Upper lobe of left lung (tissue), 6 donors: ENCODE results near the gene GABRB3. TPM values are rescaled to one million over a fixed set of nuclear protein-coding genes. Genes with fewer than 3 reads are reported as not detected.

Experiments
- ATAC-seq, 2 donors: fragments of 200-7000 bp; cut with Tn5 transposase; one replicate each; pipeline ENCODE4 v1.9.1; 2022; ENCODE audit warnings: mild to moderate bottlenecking in 2 of 2, moderate library complexity in 2 of 2; ENCODE audit not compliant: low FRiP score in 2 of 2
- DNase-seq, 2 donors: peaks; one replicate each; pipeline ENCODE4 v3.0.0-alpha.2; 2019 to 2020
- H3K27ac ChIP-seq, 4 donors: fragments of 200-600 bp; sonication (generic); one replicate each; pipeline ENCODE4 v1.5.1; 2016 to 2019
- H3K27me3 ChIP-seq, 4 donors: fragments of 200-600 bp; sonication (generic); one replicate each; pipeline ENCODE4 v1.5.1; 2017 to 2019
- H3K36me3 ChIP-seq, 4 donors: fragments of 200-600 bp; sonication (generic); one replicate each; pipeline ENCODE4 v1.5.1; 2016 to 2019
- H3K4me1 ChIP-seq, 4 donors: fragments of 200-600 bp; sonication (generic); one replicate each; pipeline ENCODE4 v1.5.1; 2018 to 2019
- H3K4me3 ChIP-seq, 4 donors: fragments of 200-600 bp; sonication (generic); one replicate each; pipeline ENCODE4 v1.5.1; 2017 to 2019; ENCODE audit warnings: mild to moderate bottlenecking in 2 of 4, moderate library complexity in 1 of 4
- H3K9me3 ChIP-seq, 4 donors: fragments of 200-600 bp; sonication (generic); one replicate each; pipeline ENCODE4 v1.5.1; 2018 to 2019
- CTCF ChIP-seq, 6 experiments: fragments of 450-650 bp in 4 of 6; fragments of 200-600 bp in 2 of 6; sonication (generic) in 2 of 6; IDR thresholded peaks; one replicate each; pipeline ENCODE4 v1.5.1; 2016 to 2019; ENCODE audit warnings: antibody characterized with exemption in 6 of 6
- EP300 ChIP-seq, 4 donors: sonication (generic); formaldehyde crosslinking; IDR thresholded peaks; one replicate each; pipeline ENCODE4 v1.5.1; 2017; ENCODE audit warnings: antibody characterized with exemption in 4 of 4, control low read depth in 2 of 4
- POLR2A ChIP-seq, 4 donors: fragments of 450-650 bp; IDR thresholded peaks; one replicate each; pipeline ENCODE4 v1.5.1; 2016 to 2017; ENCODE audit warnings: antibody characterized with exemption in 4 of 4, mild to moderate bottlenecking in 2 of 4
- POLR2AphosphoS5 ChIP-seq, 2 donors: sonication (generic); formaldehyde crosslinking; IDR thresholded peaks; one replicate each; pipeline ENCODE4 v1.5.1; 2017; ENCODE audit warnings: antibody characterized with exemption in 2 of 2
- WGBS, 2 donors: methylation state at CpG; one replicate each; pipeline ENCODE4 v1.1.5; 2017 to 2018; 5-methylcytosine and 5-hydroxymethylcytosine counted together
- total RNA-seq, 6 donors: library from RNA; depleted of rRNA in 4 of 6; stranded (reverse); fragments of >200 nt in 4 of 6; gene quantifications; one replicate each; pipeline versions ENCODE4 v1.1.0 to v1.2.1, GENCODE V29; 2016 to 2021
- donor health status: DM: no; HTN: no; CAD: no; lungs with moderate emphysema.
- donor health status: DM: no; HTN: yes; CAD: no; lungs with severe emphysema.

Gene GABRB3
- total RNA-seq, 6 donors from 2014 or later, result 1.5 to 6.6 (median 3.7) TPM

- peak in 1 of 2 donors; percentile 27 for ATAC-seq
- Histone ChIP-seq H3K27me3 (no peaks in the 10 kb centered on the region), H3K36me3 (no peaks in the 10 kb centered on the region), H3K27ac (no peak overlapping the region), H3K9me3 (peaks cover 0 to 3% (median 0%) of the 10 kb centered on the region in 4 donors), H3K4me1 (no peaks in the 10 kb centered on the region), H3K4me3 (no peak overlapping the region)
- 66 to 84% methylated on average over 9 of the region's 9 CpGs for WGBS, 2 donors
- no peak for DNase-seq
- TF ChIP-seq POLR2AphosphoS5 (IDR thresholded peaks at IDR 0.05) (no peak), CTCF (IDR thresholded peaks at IDR 0.05) (no peak), EP300 (IDR thresholded peaks at IDR 0.05) (no peak), POLR2A (IDR thresholded peaks at IDR 0.05) (no peak)
These were observed 33.9 kb downstream of the GABRB3 start for GRCh38 chr15:26738996-26739395.

DNA sequence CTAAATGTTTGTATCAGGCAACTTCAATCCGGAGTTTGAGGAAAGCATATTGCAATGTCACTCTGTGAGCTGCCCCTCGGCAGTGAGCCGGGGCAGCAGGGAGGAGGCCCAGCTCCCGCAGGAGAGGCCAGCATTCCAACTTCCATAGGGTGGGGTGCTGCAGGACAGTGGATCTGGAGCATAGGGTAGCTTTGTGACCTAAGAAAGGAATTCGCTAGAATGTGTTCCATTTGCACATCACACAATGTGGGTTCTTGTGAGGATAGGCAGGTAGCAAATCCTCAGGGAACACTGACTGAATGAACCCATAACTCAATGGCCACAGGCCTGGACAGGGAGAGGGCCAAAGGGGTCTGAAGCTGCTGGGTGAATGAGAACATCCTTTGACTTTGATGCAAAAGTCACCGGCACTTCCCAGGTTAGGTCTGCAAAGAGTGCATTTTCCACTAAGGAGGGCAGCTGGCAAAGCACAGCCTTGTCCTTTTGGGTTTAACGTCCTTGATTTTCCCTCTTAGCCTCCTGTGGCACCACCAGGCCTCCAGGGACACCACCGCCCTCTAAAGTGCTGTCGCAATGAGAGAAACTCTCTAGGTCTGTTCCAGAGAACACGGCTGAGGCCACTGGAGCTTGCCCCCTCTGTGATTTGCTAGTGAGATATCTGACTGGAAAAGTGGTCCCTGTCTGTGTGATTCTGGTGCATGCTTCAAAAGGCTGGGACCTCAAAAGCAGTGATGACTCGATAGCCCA, 36.2 kb downstream of the GABRB3 start:
- no peaks in the 10 kb centered on the region for H3K27me3 ChIP-seq
- no peak overlapping the region for H3K27ac ChIP-seq
- no peaks in the 10 kb centered on the region for H3K36me3 ChIP-seq
- H3K4me1 ChIP-seq, result no peaks in the 10 kb centered on the region
- TF ChIP-seq EP300 (IDR thresholded peaks at IDR 0.05), result no peak
- TF ChIP-seq POLR2AphosphoS5 (IDR thresholded peaks at IDR 0.05), result no peak
- no peak for TF ChIP-seq POLR2A (IDR thresholded peaks at IDR 0.05)
- TF ChIP-seq CTCF (IDR thresholded peaks at IDR 0.05), result no peak
- peaks cover 0 to 14% (median 3%) of the 10 kb centered on the region in 4 donors for H3K9me3 ChIP-seq
- ATAC-seq (no peak), DNase-seq (no peak)
- 50 to 70% methylated on average over 7 to 11 of the region's 11 CpGs for WGBS, 2 donors
- H3K4me3 ChIP-seq, result no peak overlapping the region

DNA sequence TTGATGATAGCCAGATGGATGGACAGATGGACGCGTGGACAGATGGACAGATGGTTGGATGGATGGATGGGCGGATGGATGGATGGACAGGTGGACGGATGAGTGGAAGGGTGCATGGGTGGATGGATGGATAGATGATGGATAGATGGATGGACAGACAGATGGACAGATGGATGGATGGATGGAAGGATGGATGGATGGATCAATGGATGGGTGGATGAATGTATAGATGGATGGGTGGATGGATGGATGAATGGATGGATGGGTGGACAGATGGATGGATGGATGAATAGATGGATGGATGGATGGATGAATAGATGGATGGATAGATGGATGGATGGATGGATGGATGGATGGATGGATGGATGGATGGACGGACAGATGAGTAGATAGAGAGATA, 40.9 kb downstream of the GABRB3 start:
- Histone ChIP-seq H3K27ac (no peak overlapping the region), H3K4me1 (no peaks in the 10 kb centered on the region), H3K36me3 (no peaks in the 10 kb centered on the region), H3K9me3 (peaks cover 0 to 14% (median 3%) of the 10 kb centered on the region in 4 donors), H3K4me3 (no peak overlapping the region), H3K27me3 (no peaks in the 10 kb centered on the region)
- ATAC-seq, result no peak
- no peak for DNase-seq
- TF ChIP-seq CTCF (IDR thresholded peaks at IDR 0.05) (no peak), EP300 (IDR thresholded peaks at IDR 0.05) (no peak), POLR2AphosphoS5 (IDR thresholded peaks at IDR 0.05) (no peak), POLR2A (IDR thresholded peaks at IDR 0.05) (no peak)
- 89% methylated on average over 5 of the region's 5 CpGs for WGBS, 2 donors

DNA sequence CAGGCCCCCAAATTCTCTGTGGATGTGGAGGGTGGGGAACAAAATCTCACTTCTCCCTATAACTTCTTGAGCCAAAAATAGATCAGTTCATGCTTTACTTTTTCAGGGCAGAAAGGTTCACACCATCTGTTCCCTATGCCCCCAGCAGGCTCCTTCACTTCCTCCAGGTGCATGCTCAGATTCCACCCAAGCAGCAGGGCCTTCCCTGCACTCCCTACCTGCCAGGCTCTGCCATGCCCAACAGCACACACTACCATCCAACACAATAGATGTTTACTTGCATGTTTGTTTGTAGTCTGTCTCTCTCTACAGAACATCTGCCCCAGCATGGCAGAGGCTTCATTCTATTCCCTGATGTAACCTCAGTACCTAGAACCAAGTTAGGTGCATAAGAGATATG, 43.3 kb downstream of the GABRB3 start:
- DNase-seq, result no peak
- Histone ChIP-seq H3K27ac (no peak overlapping the region), H3K36me3 (no peaks in the 10 kb centered on the region), H3K9me3 (peaks cover 0 to 14% (median 3%) of the 10 kb centered on the region in 4 donors), H3K27me3 (no peaks in the 10 kb centered on the region), H3K4me1 (no peaks in the 10 kb centered on the region), H3K4me3 (no peak overlapping the region)
- TF ChIP-seq POLR2AphosphoS5 (IDR thresholded peaks at IDR 0.05) (no peak), POLR2A (IDR thresholded peaks at IDR 0.05) (no peak), EP300 (IDR thresholded peaks at IDR 0.05) (no peak), CTCF (IDR thresholded peaks at IDR 0.05) (no peak)
- no peak for ATAC-seq

- no peak overlapping the region for H3K4me3 ChIP-seq
- 77 to 78% methylated on average over 4 to 5 of the region's 5 CpGs for WGBS, 2 donors
- H3K4me1 ChIP-seq, result no peaks in the 10 kb centered on the region
- DNase-seq (no peak), ATAC-seq (no peak)
- no peaks in the 10 kb centered on the region for H3K27me3 ChIP-seq
- peaks cover 0 to 11% (median 3%) of the 10 kb centered on the region in 4 donors for H3K9me3 ChIP-seq
- no peaks in the 10 kb centered on the region for H3K36me3 ChIP-seq
- H3K27ac ChIP-seq, result no peak overlapping the region
- TF ChIP-seq CTCF (IDR thresholded peaks at IDR 0.05), result no peak
- TF ChIP-seq POLR2AphosphoS5 (IDR thresholded peaks at IDR 0.05), result no peak
- TF ChIP-seq POLR2A (IDR thresholded peaks at IDR 0.05), result no peak
- TF ChIP-seq EP300 (IDR thresholded peaks at IDR 0.05), result no peak
These were observed 43.8 kb downstream of the GABRB3 start for GRCh38 chr15:26729030-26729429.
